A549 (cell line): ENCODE results near the gene CDK16.

Experiments used
- CEBPB ChIP-seq, 2 experiments: fragments of >200 bp in 1 of 2; sonication (Bioruptor Twin) in 1 of 2; formaldehyde crosslinking in 1 of 2; IDR thresholded peaks; 2 replicates each; pipeline ENCODE4 v1.6.1; 2012 to 2016
- ELK1 ChIP-seq: fragments of 150-350 bp; IDR thresholded peaks from 2 replicates; pipeline ENCODE4 v1.6.1; 2014; ENCODE audit warnings: low read depth, mild to moderate bottlenecking, low read length
- MAX ChIP-seq: IDR thresholded peaks from 2 replicates; pipeline ENCODE4 v1.6.1; 2012
- POLR2A ChIP-seq: IDR thresholded peaks from 2 replicates; pipeline ENCODE4 v1.6.1; 2012; ENCODE audit warnings: mild to moderate bottlenecking, low read length
- SREBF2 ChIP-seq: fragments of 450-650 bp; IDR thresholded peaks from 2 replicates; pipeline ENCODE4 v1.6.1; 2014; ENCODE audit warnings: mild to moderate bottlenecking, moderate library complexity
- TF ChIP-seq, protein P1 (sequence below): fragments of >200 bp; sonication (Bioruptor Twin); formaldehyde crosslinking; IDR thresholded peaks from 3 replicates; pipeline ENCODE4 v1.5.1; 2016

DNA sequence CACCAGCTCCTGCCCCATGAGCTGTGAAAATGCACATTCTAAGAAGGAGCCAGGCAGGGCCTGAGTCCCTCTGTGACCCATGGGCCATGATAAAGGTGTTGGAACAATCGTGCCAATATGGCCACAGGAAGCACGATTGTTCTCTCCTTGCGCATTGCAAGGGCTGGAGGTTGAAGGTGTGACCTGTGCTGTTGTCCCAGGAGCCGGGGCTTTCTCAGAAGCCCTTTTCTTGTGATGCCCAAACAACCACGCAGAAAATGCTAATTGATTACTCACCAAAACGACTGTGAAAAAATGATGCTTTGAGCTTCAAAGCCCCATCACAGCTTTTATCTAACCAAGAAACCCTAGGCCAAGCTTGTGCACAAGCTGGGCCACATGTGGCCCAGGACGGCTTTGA is 48.2 kb downstream of the CDK16 start:
- no peak for TF ChIP-seq POLR2A
- no peak for TF ChIP-seq MAX
- no peak for TF ChIP-seq SREBF2
- TF ChIP-seq ELK1 = no peak
- TF ChIP-seq, protein P1, sequence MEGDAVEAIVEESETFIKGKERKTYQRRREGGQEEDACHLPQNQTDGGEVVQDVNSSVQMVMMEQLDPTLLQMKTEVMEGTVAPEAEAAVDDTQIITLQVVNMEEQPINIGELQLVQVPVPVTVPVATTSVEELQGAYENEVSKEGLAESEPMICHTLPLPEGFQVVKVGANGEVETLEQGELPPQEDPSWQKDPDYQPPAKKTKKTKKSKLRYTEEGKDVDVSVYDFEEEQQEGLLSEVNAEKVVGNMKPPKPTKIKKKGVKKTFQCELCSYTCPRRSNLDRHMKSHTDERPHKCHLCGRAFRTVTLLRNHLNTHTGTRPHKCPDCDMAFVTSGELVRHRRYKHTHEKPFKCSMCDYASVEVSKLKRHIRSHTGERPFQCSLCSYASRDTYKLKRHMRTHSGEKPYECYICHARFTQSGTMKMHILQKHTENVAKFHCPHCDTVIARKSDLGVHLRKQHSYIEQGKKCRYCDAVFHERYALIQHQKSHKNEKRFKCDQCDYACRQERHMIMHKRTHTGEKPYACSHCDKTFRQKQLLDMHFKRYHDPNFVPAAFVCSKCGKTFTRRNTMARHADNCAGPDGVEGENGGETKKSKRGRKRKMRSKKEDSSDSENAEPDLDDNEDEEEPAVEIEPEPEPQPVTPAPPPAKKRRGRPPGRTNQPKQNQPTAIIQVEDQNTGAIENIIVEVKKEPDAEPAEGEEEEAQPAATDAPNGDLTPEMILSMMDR = no peak
- no peak for TF ChIP-seq CEBPB (IDR thresholded peaks at IDR 0.05)
